DND-41 (cell line): Measurements from ENCODE around the gene GSK3A.

Experiments
- CTCF ChIP-seq: IDR thresholded peaks from 2 replicates; pipeline ENCODE4 v1.5.1; 2012; ENCODE audit warnings: borderline replicate concordance, low read length, moderate library complexity, mild to moderate bottlenecking; ENCODE audit not compliant: poor library complexity, severe bottlenecking; ENCODE audit errors: extremely low read depth
- EZH2 ChIP-seq: IDR thresholded peaks from 3 replicates; pipeline ENCODE4 v1.6.1; 2012; ENCODE audit warnings: borderline replicate concordance, low read depth, mild to moderate bottlenecking, moderate library complexity, low read length, inconsistent platforms; ENCODE audit not compliant: severe bottlenecking

- TF ChIP-seq CTCF (no peak), EZH2 (no peak)
Observed at GRCh38 chr19:42282819-42283187, 40.4 kb upstream of the GSK3A start.
